Activated CD8-positive, alpha-beta T cell treated with anti-CD3 and anti-CD28 coated beads for 36 hours (primary cell): ENCODE results near the gene LAMC1. TPM values are rescaled to one million over a fixed set of nuclear protein-coding genes. Genes with fewer than 3 reads are reported as not detected.

ENCODE experiments used
- ATAC-seq: fragments of 200-7000 bp; cut with Tn5 transposase; one replicate; pipeline ENCODE4 v1.10.0; 2021; ENCODE audit warnings: mild to moderate bottlenecking, moderate library complexity
- CTCF ChIA-PET: fragments of 350-600 bp; sonication (Branson Sonifier 250); formaldehyde crosslinking; loops from one replicate; lab custom pipeline; 2021; ENCODE audit warnings: antibody characterized with exemption; lab: Charles Lee
- POLR2A ChIA-PET: fragments of 350-600 bp; sonication (Branson Sonifier 250); formaldehyde crosslinking; loops from one replicate; lab custom pipeline; 2021; ENCODE audit warnings: antibody characterized with exemption; lab: Charles Lee
- DNase-seq: peaks from one replicate; pipeline ENCODE4 v3.0.0-alpha.2; 2020
- H3K27ac Mint-ChIP-seq: one replicate; pipeline ENCODE4 v1.8.0; 2021; ENCODE audit warnings: mild to moderate bottlenecking, mixed read lengths
- H3K27me3 Mint-ChIP-seq: one replicate; pipeline ENCODE4 v1.8.0; 2021; ENCODE audit warnings: mixed read lengths
- H3K36me3 Mint-ChIP-seq: one replicate; pipeline ENCODE4 v1.8.0; 2021; ENCODE audit warnings: low read depth, mixed read lengths
- H3K4me1 Mint-ChIP-seq: one replicate; pipeline ENCODE4 v1.8.0; 2021; ENCODE audit warnings: low read depth, mixed read lengths
- H3K4me3 Mint-ChIP-seq: one replicate; pipeline ENCODE4 v1.8.0; 2021; ENCODE audit warnings: mild to moderate bottlenecking, moderate library complexity, mixed read lengths
- H3K9me3 Mint-ChIP-seq: one replicate; pipeline ENCODE4 v1.8.0; 2021; ENCODE audit warnings: mixed read lengths
- intact Hi-C: fragments of 100-400 bp; cut with micrococcal nuclease; formaldehyde crosslinking; loops from one replicate; pipeline ENCODE4 v1.10.0; 2022
- total RNA-seq, 2 experiments: library from RNA; stranded (reverse); gene quantifications; one replicate each; pipeline ENCODE4 v1.2.3, GENCODE V29; 2021
- TF ChIP-seq, protein P1 (sequence below): fragments of 200-600 bp; IDR thresholded peaks from one replicate; pipeline ENCODE4 v1.8.0; 2022; ENCODE audit warnings: antibody characterized with exemption, mild to moderate bottlenecking

Gene LAMC1
- total RNA-seq, 2 experiments from 2014 or later = 0.22 to 0.23 TPM

DNA sequence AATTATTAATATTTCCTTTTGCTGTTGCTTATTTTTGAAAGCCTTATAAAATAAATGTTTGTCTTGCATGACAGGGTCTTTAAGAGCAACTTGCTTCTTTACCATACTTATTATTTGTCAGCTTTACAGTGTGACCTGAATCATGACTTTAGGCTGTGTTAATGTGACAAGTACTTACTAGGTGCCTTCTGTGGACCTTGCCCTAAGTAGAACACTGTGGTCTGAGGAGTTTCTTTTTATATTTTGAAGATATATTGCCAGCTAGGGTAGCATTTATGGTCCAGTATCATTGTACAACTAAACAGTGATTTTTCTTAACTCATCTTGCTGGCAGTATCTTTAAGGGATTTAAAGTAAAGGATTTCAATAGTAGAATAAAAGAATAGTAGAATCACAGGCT, 117.4 kb downstream of the LAMC1 start:
- ChIA-PET POLR2A (no interaction called here), CTCF (no interaction called here)
- ATAC-seq (no peak), DNase-seq (no peak)
- TF ChIP-seq, protein P1, sequence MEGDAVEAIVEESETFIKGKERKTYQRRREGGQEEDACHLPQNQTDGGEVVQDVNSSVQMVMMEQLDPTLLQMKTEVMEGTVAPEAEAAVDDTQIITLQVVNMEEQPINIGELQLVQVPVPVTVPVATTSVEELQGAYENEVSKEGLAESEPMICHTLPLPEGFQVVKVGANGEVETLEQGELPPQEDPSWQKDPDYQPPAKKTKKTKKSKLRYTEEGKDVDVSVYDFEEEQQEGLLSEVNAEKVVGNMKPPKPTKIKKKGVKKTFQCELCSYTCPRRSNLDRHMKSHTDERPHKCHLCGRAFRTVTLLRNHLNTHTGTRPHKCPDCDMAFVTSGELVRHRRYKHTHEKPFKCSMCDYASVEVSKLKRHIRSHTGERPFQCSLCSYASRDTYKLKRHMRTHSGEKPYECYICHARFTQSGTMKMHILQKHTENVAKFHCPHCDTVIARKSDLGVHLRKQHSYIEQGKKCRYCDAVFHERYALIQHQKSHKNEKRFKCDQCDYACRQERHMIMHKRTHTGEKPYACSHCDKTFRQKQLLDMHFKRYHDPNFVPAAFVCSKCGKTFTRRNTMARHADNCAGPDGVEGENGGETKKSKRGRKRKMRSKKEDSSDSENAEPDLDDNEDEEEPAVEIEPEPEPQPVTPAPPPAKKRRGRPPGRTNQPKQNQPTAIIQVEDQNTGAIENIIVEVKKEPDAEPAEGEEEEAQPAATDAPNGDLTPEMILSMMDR = no peak
- Mint-ChIP-seq H3K27me3 (no peaks in the 10 kb centered on the region), H3K4me1 (no peaks in the 10 kb centered on the region), H3K9me3 (no peaks in the 10 kb centered on the region), H3K27ac (no peak overlapping the region), H3K4me3 (no peak overlapping the region), H3K36me3 (no peaks in the 10 kb centered on the region)
- intact Hi-C loops = no loop called here

DNA sequence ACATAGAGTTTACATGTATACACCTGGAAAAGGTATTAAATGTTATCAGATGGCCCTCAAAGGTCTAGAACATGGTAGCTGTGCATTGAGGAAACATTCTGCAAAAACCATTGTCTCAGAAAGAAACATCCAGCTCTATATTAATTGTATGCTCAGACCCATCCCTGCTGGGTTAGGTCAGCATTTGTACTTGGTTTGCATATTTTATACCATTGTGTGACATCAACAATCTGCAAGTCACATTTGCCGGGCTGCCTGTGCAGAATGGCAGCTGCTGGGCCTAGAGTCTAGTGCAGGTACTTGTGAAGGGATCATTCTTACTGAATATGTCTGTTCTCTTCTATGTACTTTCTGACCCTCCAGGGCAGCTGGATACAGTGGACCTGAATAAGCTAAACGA, 119.0 kb downstream of the LAMC1 start:
- ATAC-seq = no peak
- intact Hi-C loops = no loop called here
- no peak for DNase-seq
- H3K4me3 Mint-ChIP-seq = no peak overlapping the region
- H3K9me3 Mint-ChIP-seq = no peaks in the 10 kb centered on the region
- no peaks in the 10 kb centered on the region for H3K4me1 Mint-ChIP-seq
- H3K27me3 Mint-ChIP-seq = no peaks in the 10 kb centered on the region
- ChIA-PET CTCF (no interaction called here), POLR2A (no interaction called here)
- TF ChIP-seq, protein P1 = no peak
- H3K36me3 Mint-ChIP-seq = no peaks in the 10 kb centered on the region
- H3K27ac Mint-ChIP-seq = no peak overlapping the region

DNA sequence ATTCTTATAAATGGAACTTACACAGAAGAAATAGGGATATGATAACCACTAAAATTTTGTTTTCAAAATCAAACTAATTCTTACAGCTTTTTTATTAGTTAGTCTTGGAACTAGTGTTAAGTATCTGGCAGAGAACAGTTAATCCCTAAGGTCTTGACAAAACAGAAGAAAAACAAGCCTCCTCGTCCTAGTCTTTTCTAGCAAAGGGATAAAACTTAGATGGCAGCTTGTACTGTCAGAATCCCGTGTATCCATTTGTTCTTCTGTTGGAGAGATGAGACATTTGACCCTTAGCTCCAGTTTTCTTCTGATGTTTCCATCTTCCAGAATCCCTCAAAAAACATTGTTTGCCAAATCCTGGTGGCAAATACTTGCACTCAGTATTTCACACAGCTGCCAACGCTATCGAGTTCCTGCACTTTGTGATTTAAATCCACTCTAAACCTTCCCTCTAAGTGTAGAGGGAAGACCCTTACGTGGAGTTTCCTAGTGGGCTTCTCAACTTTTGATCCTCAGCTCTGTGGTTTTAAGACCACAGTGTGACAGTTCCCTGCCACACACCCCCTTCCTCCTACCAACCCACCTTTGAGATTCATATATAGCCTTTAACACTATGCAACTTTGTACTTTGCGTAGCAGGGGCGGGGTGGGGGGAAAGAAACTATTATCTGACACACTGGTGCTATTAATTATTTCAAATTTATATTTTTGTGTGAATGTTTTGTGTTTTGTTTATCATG, 120.5 kb downstream of the LAMC1 start:
- ChIA-PET POLR2A (no interaction called here), CTCF (no interaction called here)
- DNase-seq = no peak
- ATAC-seq = no peak
- H3K4me1 Mint-ChIP-seq = no peaks in the 10 kb centered on the region
- no peaks in the 10 kb centered on the region for H3K27me3 Mint-ChIP-seq
- TF ChIP-seq, protein P1 = no peak
- no peak overlapping the region for H3K27ac Mint-ChIP-seq
- H3K4me3 Mint-ChIP-seq = no peak overlapping the region
- no peaks in the 10 kb centered on the region for H3K36me3 Mint-ChIP-seq
- H3K9me3 Mint-ChIP-seq = no peaks in the 10 kb centered on the region
- intact Hi-C loops = no loop called here

GRCh38 chr1:183144752-183145151, 121.5 kb downstream of the LAMC1 start:
- intact Hi-C loops = no loop called here
- H3K4me1 Mint-ChIP-seq = no peaks in the 10 kb centered on the region
- no peak for ATAC-seq
- H3K36me3 Mint-ChIP-seq = no peaks in the 10 kb centered on the region
- DNase-seq = no peak
- TF ChIP-seq, protein P1 = no peak
- H3K27me3 Mint-ChIP-seq = no peaks in the 10 kb centered on the region
- ChIA-PET POLR2A (no interaction called here), CTCF (no interaction called here)
- H3K27ac Mint-ChIP-seq = no peak overlapping the region
- H3K9me3 Mint-ChIP-seq = no peaks in the 10 kb centered on the region
- no peak overlapping the region for H3K4me3 Mint-ChIP-seq

DNA sequence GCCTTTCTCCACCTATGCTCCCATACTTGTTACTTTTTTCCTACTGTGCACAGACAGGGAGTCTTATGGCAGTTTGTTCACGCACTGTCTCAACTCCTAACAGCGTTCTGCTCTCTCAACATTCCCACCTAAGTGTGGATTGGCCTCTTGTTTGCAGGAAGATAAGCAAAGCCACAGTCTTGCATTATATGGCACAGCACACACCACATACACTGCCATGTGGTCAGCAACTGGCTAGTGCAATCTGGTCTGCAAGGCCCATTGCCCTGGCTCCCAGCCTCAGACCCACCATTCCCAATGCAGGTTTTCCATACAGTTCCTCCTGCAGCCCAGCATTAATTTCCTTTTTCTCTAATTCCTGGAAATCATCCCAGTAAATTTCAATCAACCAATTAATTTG, 124.5 kb downstream of the LAMC1 start:
- ChIA-PET POLR2A (no interaction called here), CTCF (no interaction called here)
- Mint-ChIP-seq H3K27me3 (no peaks in the 10 kb centered on the region), H3K27ac (no peak overlapping the region), H3K4me1 (no peaks in the 10 kb centered on the region), H3K4me3 (no peak overlapping the region), H3K36me3 (no peaks in the 10 kb centered on the region), H3K9me3 (no peaks in the 10 kb centered on the region)
- ATAC-seq = no peak
- DNase-seq = no peak
- TF ChIP-seq, protein P1 = no peak
- intact Hi-C loops = no loop called here
